OCI-LY1 (cell line): ENCODE data around the gene SDK1.

Source experiments
- H2AFZ ChIP-seq: fragments of 200-600 bp; sonication (generic), shearing (Covaris generic); 2 replicates; pipeline ENCODE4 v1.6.0; 2014; ENCODE audit warnings: antibody characterized with exemption, mild to moderate bottlenecking, low read length
- H3F3A ChIP-seq: fragments of 200-600 bp; sonication (generic), shearing (Covaris generic); 2 replicates; pipeline ENCODE4 v1.6.0; 2014; ENCODE audit warnings: mild to moderate bottlenecking, antibody characterized with exemption, low read length, moderate library complexity; ENCODE audit not compliant: insufficient read depth
- H3K27ac ChIP-seq: fragments of 200-600 bp; sonication (generic); 2 replicates; pipeline ENCODE4 v1.5.1; 2014; ENCODE audit warnings: low read length, mixed run types, mild to moderate bottlenecking, low read depth; ENCODE audit not compliant: poor library complexity, severe bottlenecking
- H3K27me3 ChIP-seq: fragments of 200-600 bp; sonication (generic); 2 replicates; pipeline ENCODE4 v1.6.0; 2014; ENCODE audit warnings: antibody characterized with exemption, mild to moderate bottlenecking, low read length, moderate library complexity; ENCODE audit not compliant: insufficient read depth
- H3K36me3 ChIP-seq: fragments of 200-600 bp; sonication (generic); 2 replicates; pipeline ENCODE4 v1.6.1; 2014; ENCODE audit warnings: mild to moderate bottlenecking, antibody characterized with exemption, low read length, moderate library complexity, mixed read lengths; ENCODE audit not compliant: insufficient read depth
- H3K4me1 ChIP-seq: fragments of 200-600 bp; sonication (generic); 2 replicates; pipeline ENCODE4 v1.5.1; 2014; ENCODE audit warnings: mild to moderate bottlenecking, low read length, moderate library complexity; ENCODE audit not compliant: insufficient read depth, severe bottlenecking
- H3K4me2 ChIP-seq: fragments of 200-600 bp; sonication (generic), shearing (Covaris generic); 2 replicates; pipeline ENCODE4 v1.6.1; 2014; ENCODE audit warnings: low read length
- H3K4me3 ChIP-seq: fragments of 200-600 bp; sonication (generic); 2 replicates; pipeline ENCODE4 v1.5.1; 2014; ENCODE audit warnings: low read length, low read depth, mild to moderate bottlenecking, mixed read lengths; ENCODE audit not compliant: poor library complexity, severe bottlenecking
- H3K79me2 ChIP-seq: fragments of 200-600 bp; shearing (Covaris generic); 2 replicates; pipeline ENCODE4 v1.6.1; 2016; ENCODE audit warnings: mixed run types, low read length, mixed read lengths; ENCODE audit not compliant: insufficient read depth
- H3K9ac ChIP-seq: fragments of 200-600 bp; sonication (generic), shearing (Covaris generic); 2 replicates; pipeline ENCODE4 v1.6.1; 2014; ENCODE audit warnings: mild to moderate bottlenecking, low read length, mixed read lengths
- H3K9me2 ChIP-seq: fragments of 200-600 bp; sonication (generic), shearing (Covaris generic); 2 replicates; pipeline ENCODE4 v1.6.1; 2014; ENCODE audit warnings: low read depth, mild to moderate bottlenecking, low read length, mixed read lengths
- H3K9me3 ChIP-seq: fragments of 200-600 bp; shearing (Covaris generic); 2 replicates; pipeline ENCODE4 v1.6.1; 2014; ENCODE audit warnings: low read length, mixed read lengths
- H4K20me1 ChIP-seq: fragments of 200-600 bp; sonication (generic), shearing (Covaris generic); 2 replicates; pipeline ENCODE4 v1.6.0; 2016; ENCODE audit warnings: mild to moderate bottlenecking, low read length; ENCODE audit not compliant: insufficient read depth
- CTCF ChIP-seq: fragments of 200-600 bp; sonication (generic), shearing (Covaris generic); IDR thresholded peaks from 2 replicates; pipeline ENCODE4 v1.5.1; 2017; ENCODE audit warnings: mild to moderate bottlenecking, antibody characterized with exemption, low read length, moderate library complexity, mixed read lengths
- EZH2 ChIP-seq: fragments of 200-600 bp; sonication (generic), shearing (Covaris generic); IDR thresholded peaks from 2 replicates; pipeline ENCODE4 v1.8.0; 2017; ENCODE audit warnings: borderline replicate concordance, mixed run types, mild to moderate bottlenecking, antibody characterized with exemption, low read length, moderate library complexity, mixed read lengths

Gene SDK1

GRCh38 chr7:3488829-3489228, 187.8 kb downstream of the SDK1 start:
- Histone ChIP-seq H3K4me2 (no peak overlapping the region), H3K9me2 (no peaks in the 10 kb centered on the region), H4K20me1 (no peaks in the 10 kb centered on the region), H3K79me2 (peaks cover 4% of the 10 kb centered on the region; the same call in 1 of the 2 replicates), H3K9ac (no peak overlapping the region), H3K4me1 (no peaks in the 10 kb centered on the region), H3K27ac (no peak overlapping the region), H3F3A (no peaks in the 10 kb centered on the region), H3K9me3 (no peaks in the 10 kb centered on the region), H3K4me3 (no peak overlapping the region), H2AFZ (no peak overlapping the region), H3K36me3 (peaks cover 8% of the 10 kb centered on the region; the same call in 1 of the 2 replicates), H3K27me3 (no peaks in the 10 kb centered on the region)
- TF ChIP-seq EZH2 = no peak
- no peak for TF ChIP-seq CTCF

- Histone ChIP-seq H4K20me1 (no peaks in the 10 kb centered on the region), H3K36me3 (peaks cover 8% of the 10 kb centered on the region; the same call in 1 of the 2 replicates), H3K79me2 (no peaks in the 10 kb centered on the region), H2AFZ (no peak overlapping the region), H3K27me3 (no peaks in the 10 kb centered on the region), H3K27ac (no peak overlapping the region), H3K4me1 (no peaks in the 10 kb centered on the region), H3K9ac (no peak overlapping the region), H3F3A (no peaks in the 10 kb centered on the region), H3K4me3 (no peak overlapping the region), H3K4me2 (no peak overlapping the region), H3K9me3 (no peaks in the 10 kb centered on the region), H3K9me2 (no peaks in the 10 kb centered on the region)
- TF ChIP-seq CTCF (no peak), EZH2 (no peak)
These were observed 192.4 kb downstream of the SDK1 start for GRCh38 chr7:3493499-3493898.

- no peaks in the 10 kb centered on the region for H3K79me2 ChIP-seq
- H3K27ac ChIP-seq = no peak overlapping the region
- H3K4me3 ChIP-seq = no peak overlapping the region
- no peaks in the 10 kb centered on the region for H3K4me1 ChIP-seq
- no peaks in the 10 kb centered on the region for H4K20me1 ChIP-seq
- H3K9ac ChIP-seq = no peak overlapping the region
- H3K27me3 ChIP-seq = no peaks in the 10 kb centered on the region
- H3K4me2 ChIP-seq = no peak overlapping the region
- H3K36me3 ChIP-seq = peaks cover 5% of the 10 kb centered on the region; the same call in 1 of the 2 replicates
- TF ChIP-seq CTCF (no peak), EZH2 (no peak)
- no peak overlapping the region for H2AFZ ChIP-seq
- H3K9me2 ChIP-seq = no peaks in the 10 kb centered on the region
- H3F3A ChIP-seq = no peaks in the 10 kb centered on the region
- H3K9me3 ChIP-seq = no peaks in the 10 kb centered on the region
These were observed 193.9 kb downstream of the SDK1 start for GRCh38 chr7:3494947-3495346.
